ENCODE data around the gene CSRNP3. TPM values are rescaled to one million over a fixed set of nuclear protein-coding genes. Genes with fewer than 3 reads are reported as not detected.

The CSRNP3 gene
- 12.8 TPM for total RNA-seq

GRCh38 chr2:165469417-165469816 lies at the start of gene CSRNP3:
CSRNP3 (plus strand) TSS chr2:165469698; CDS start chr2:165595066, 125,368 bp downstream.

Other genes starting within 250 kb of the CSRNP3 start
- gene SCN2A, start 230.3 kb upstream of the CSRNP3 start, total RNA-seq = 2.7 TPM

Data from metanephros (tissue), 1 donor.